Right lobe of liver (tissue), 6 donors: Measurements from ENCODE around the gene PRDM16. TPM values are rescaled to one million over a fixed set of nuclear protein-coding genes. Genes with fewer than 3 reads are reported as not detected.

Source experiments
- ATAC-seq, 4 donors: fragments of 200-7000 bp; cut with Tn5 transposase; one replicate each; pipeline ENCODE4 v1.9.1; 2020; ENCODE audit warnings: mild to moderate bottlenecking in 4 of 4, moderate library complexity in 4 of 4
- DNase-seq, 3 donors: peaks; one replicate each; pipeline ENCODE4 v3.0.0-alpha.2; 2020
- H3K27ac ChIP-seq, 3 donors: fragments of 200-600 bp; one replicate each; pipeline ENCODE4 v1.8.0; 2022
- H3K27me3 ChIP-seq, 2 donors: fragments of 200-600 bp; one replicate each; pipeline ENCODE4 v1.8.0; 2022
- H3K36me3 ChIP-seq, 4 donors: fragments of 200-600 bp; sonication (generic) in 1 of 4; one replicate each; pipeline versions ENCODE4 v1.5.1 to v1.8.0; 2017 to 2022; ENCODE audit warnings: control low read depth in 1 of 4
- H3K4me1 ChIP-seq, 4 donors: fragments of 200-600 bp; sonication (generic) in 1 of 4; one replicate each; pipeline versions ENCODE4 v1.5.1 to v1.8.0; 2017 to 2022; ENCODE audit warnings: control low read depth in 1 of 4
- H3K4me3 ChIP-seq, 3 donors: fragments of 200-600 bp; one replicate each; pipeline ENCODE4 v1.8.0; 2022
- H3K9me3 ChIP-seq, 4 donors: fragments of 200-600 bp; sonication (generic) in 1 of 4; one replicate each; pipeline versions ENCODE4 v1.5.1 to v1.8.0; 2017 to 2022; ENCODE audit warnings: control low read depth in 1 of 4
- CTCF ChIP-seq, 4 donors: fragments of 200-600 bp in 3 of 4; fragments of 450-650 bp in 1 of 4; IDR thresholded peaks; one replicate each; pipeline versions ENCODE4 v1.5.1 to v1.8.0; 2016 to 2022; ENCODE audit warnings: antibody characterized with exemption in 4 of 4, mild to moderate bottlenecking in 2 of 4
- POLR2A ChIP-seq: fragments of 450-650 bp; IDR thresholded peaks from one replicate; pipeline ENCODE4 v1.6.1; 2017; ENCODE audit warnings: antibody characterized with exemption, mild to moderate bottlenecking
- WGBS: methylation state at CpG from one replicate; pipeline ENCODE4 v1.1.6; 2018; ENCODE audit warnings: low coverage, low lambda C conversion rate; ENCODE audit not compliant: insufficient coverage; ENCODE audit errors: missing lambda C conversion rate; 5-methylcytosine and 5-hydroxymethylcytosine counted together
- intact Hi-C, 2 donors: fragments of 100-400 bp; cut with DNase I; formaldehyde crosslinking; loops; one replicate each; pipeline versions ENCODE4 v1.11.2 to v1.14.1; 2022
- total RNA-seq, 6 experiments: library from RNA; depleted of rRNA in 2 of 6; stranded (reverse); fragments of >200 nt in 2 of 6; fragmentation: NEBNext Ultra II Directional in 3 of 6; extraction: Animal tissue kit (Norgen Biotek cat#: 25700) in 3 of 6; gene quantifications; one replicate each; pipeline versions ENCODE4 v1.1.0 to v1.2.4, GENCODE V29; 2016 to 2023
- donor health status: DM: no; HTN: yes; CAD: no.
- donor health status: DM: no; HTN: no; CAD: no.
- donor health status: DM: no; HTN: no; CAD: no.
- donor health status: DM: no; HTN: yes; CAD: no.
- donor health status: DM: no; HTN: yes; CAD: no.

Gene PRDM16
- total RNA-seq, 6 experiments from 2014 or later: 0.06 to 0.75 (median 0.28) TPM

- Histone ChIP-seq H3K9me3 (no peaks in the 10 kb centered on the region), H3K4me1 (no peaks in the 10 kb centered on the region), H3K4me3 (no peak overlapping the region), H3K27me3 (no peaks in the 10 kb centered on the region), H3K36me3 (no peaks in the 10 kb centered on the region), H3K27ac (no peak overlapping the region)
- DNase-seq (no peak), ATAC-seq (no peak)
- intact Hi-C loops: loop anchor here in 1 of 2 donors (10.0 kb wide), 1 partner anchor 605 kb away; no protein-coding TSS in a partner anchor
- TF ChIP-seq POLR2A: no peak
- no peak for TF ChIP-seq CTCF (IDR thresholded peaks at IDR 0.05)
- 90% methylated on average over 3 of the region's 13 CpGs for WGBS
Observed at GRCh38 chr1:3429320-3429719, 360.3 kb downstream of the PRDM16 start.

GRCh38 chr1:3429766-3430165, 360.8 kb downstream of the PRDM16 start:
- intact Hi-C loops: loop anchor here in 1 of 2 donors (10.0 kb wide), 1 partner anchor 605 kb away; no protein-coding TSS in a partner anchor

GRCh38 chr1:3430406-3430805, 361.4 kb downstream of the PRDM16 start:
- ATAC-seq: no peak
- intact Hi-C loops: no loop called here
- WGBS: 100% methylated on average over 1 of the region's 19 CpGs
- no peaks in the 10 kb centered on the region for H3K36me3 ChIP-seq
- no peak overlapping the region for H3K27ac ChIP-seq
- H3K27me3 ChIP-seq: no peaks in the 10 kb centered on the region
- no peaks in the 10 kb centered on the region for H3K4me1 ChIP-seq
- TF ChIP-seq CTCF (IDR thresholded peaks at IDR 0.05): no peak
- TF ChIP-seq POLR2A: no peak
- H3K9me3 ChIP-seq: no peaks in the 10 kb centered on the region
- H3K4me3 ChIP-seq: no peak overlapping the region
- no peak for DNase-seq

More at GRCh38 chr1:3429766-3430165, 360.8 kb downstream of the PRDM16 start:
- H3K27ac ChIP-seq: no peak overlapping the region
- DNase-seq (no peak), ATAC-seq (no peak)
- no peaks in the 10 kb centered on the region for H3K4me1 ChIP-seq
- no peaks in the 10 kb centered on the region for H3K27me3 ChIP-seq
- 76% methylated on average over 10 of the region's 16 CpGs for WGBS
- no peaks in the 10 kb centered on the region for H3K36me3 ChIP-seq
- H3K9me3 ChIP-seq: no peaks in the 10 kb centered on the region
- TF ChIP-seq POLR2A (no peak), CTCF (IDR thresholded peaks at IDR 0.05) (no peak)
- H3K4me3 ChIP-seq: no peak overlapping the region

GRCh38 chr1:3430820-3431219, 361.8 kb downstream of the PRDM16 start:
- TF ChIP-seq POLR2A (no peak), CTCF (IDR thresholded peaks at IDR 0.05) (no peak)
- no peaks in the 10 kb centered on the region for H3K27me3 ChIP-seq
- no peaks in the 10 kb centered on the region for H3K4me1 ChIP-seq
- 57% methylated on average over 1 of the region's 22 CpGs for WGBS
- no peak overlapping the region for H3K27ac ChIP-seq
- H3K4me3 ChIP-seq: no peak overlapping the region
- no peaks in the 10 kb centered on the region for H3K9me3 ChIP-seq
- DNase-seq (peak in 1 of 3 donors; percentile 17), ATAC-seq (no peak)
- no peaks in the 10 kb centered on the region for H3K36me3 ChIP-seq
- intact Hi-C loops: no loop called here

- no peaks in the 10 kb centered on the region for H3K9me3 ChIP-seq
- no peak overlapping the region for H3K4me3 ChIP-seq
- no peaks in the 10 kb centered on the region for H3K27me3 ChIP-seq
- H3K4me1 ChIP-seq: no peaks in the 10 kb centered on the region
- TF ChIP-seq CTCF (IDR thresholded peaks at IDR 0.05) (peak in 1 of 4 donors; percentile 6), POLR2A (no peak)
- H3K36me3 ChIP-seq: no peaks in the 10 kb centered on the region
- no peak overlapping the region for H3K27ac ChIP-seq
- ATAC-seq (peak in 1 of 4 donors; percentile 22), DNase-seq (peak in 1 of 3 donors; percentile 14)
- intact Hi-C loops: no loop called here
- WGBS: no CpG with 5 or more reads among the region's 12 CpGs
Observed at GRCh38 chr1:3431266-3431665, 362.3 kb downstream of the PRDM16 start.
